Ovary (tissue), 3 donors: ENCODE measurements around the gene PPFIA4.

Experiments
- CTCF ChIP-seq, 3 donors: fragments of 450-650 bp in 2 of 3; fragments of 200-600 bp in 1 of 3; IDR thresholded peaks; one replicate each; pipeline versions ENCODE4 v1.5.1 to v1.8.0; 2016 to 2022; ENCODE audit warnings: antibody characterized with exemption in 3 of 3, mild to moderate bottlenecking in 1 of 3
- POLR2A ChIP-seq: fragments of 450-650 bp; IDR thresholded peaks from one replicate; pipeline ENCODE4 v1.6.1; 2017; ENCODE audit warnings: antibody characterized with exemption, mild to moderate bottlenecking, moderate library complexity
- donor health status: DM: no; HTN: no; CAD: no.

GRCh38 chr1:203011582-203011981, 14.7 kb upstream of the PPFIA4 start:
- no peak for TF ChIP-seq POLR2A
- TF ChIP-seq CTCF (IDR thresholded peaks at IDR 0.05): no peak
